Measurements from ENCODE around the gene MRPL45.

MRPL45 gene

DNA sequence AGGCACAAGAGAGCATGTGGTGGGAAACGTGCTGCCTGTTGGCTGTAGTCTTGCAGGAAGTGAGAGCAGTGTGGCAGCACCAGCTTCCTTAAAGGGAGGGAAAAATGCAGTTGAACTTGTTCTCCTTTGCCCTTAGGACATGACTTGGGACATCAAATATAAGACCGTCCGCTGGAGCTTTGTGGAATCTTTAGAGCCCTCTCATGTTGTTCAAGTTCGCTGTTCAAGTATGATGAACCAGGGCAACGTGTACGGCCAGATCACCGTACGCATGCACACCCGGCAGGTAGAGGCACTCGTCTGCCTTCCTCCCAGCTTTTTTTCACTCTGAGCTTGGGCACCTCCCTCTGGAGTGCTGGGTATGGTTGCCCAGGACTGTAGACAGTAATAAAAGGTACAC is 23.5 kb downstream of the MRPL45 start:
- Histone ChIP-seq H3K9ac (no peak overlapping the region), H3K36me3 (ENCODE audit: control insufficient read depth, insufficient read depth, low read length) (no peaks in the 10 kb centered on the region), H2AFZ (no peak overlapping the region), H3K27ac (no peak overlapping the region), H3K79me2 (no peaks in the 10 kb centered on the region), H3K4me3 (ENCODE audit: low read depth, low read length) (no peak overlapping the region), H3K27me3 (ENCODE audit: control insufficient read depth, insufficient read depth, low read length) (no peaks in the 10 kb centered on the region), H3K4me2 (ENCODE audit: low read length) (no peak overlapping the region), H3K9me3 (ENCODE audit: control insufficient read depth, low read length) (no peaks in the 10 kb centered on the region), H3K4me1 (peaks cover 20% of the 10 kb centered on the region)
- TF ChIP-seq, protein P1, sequence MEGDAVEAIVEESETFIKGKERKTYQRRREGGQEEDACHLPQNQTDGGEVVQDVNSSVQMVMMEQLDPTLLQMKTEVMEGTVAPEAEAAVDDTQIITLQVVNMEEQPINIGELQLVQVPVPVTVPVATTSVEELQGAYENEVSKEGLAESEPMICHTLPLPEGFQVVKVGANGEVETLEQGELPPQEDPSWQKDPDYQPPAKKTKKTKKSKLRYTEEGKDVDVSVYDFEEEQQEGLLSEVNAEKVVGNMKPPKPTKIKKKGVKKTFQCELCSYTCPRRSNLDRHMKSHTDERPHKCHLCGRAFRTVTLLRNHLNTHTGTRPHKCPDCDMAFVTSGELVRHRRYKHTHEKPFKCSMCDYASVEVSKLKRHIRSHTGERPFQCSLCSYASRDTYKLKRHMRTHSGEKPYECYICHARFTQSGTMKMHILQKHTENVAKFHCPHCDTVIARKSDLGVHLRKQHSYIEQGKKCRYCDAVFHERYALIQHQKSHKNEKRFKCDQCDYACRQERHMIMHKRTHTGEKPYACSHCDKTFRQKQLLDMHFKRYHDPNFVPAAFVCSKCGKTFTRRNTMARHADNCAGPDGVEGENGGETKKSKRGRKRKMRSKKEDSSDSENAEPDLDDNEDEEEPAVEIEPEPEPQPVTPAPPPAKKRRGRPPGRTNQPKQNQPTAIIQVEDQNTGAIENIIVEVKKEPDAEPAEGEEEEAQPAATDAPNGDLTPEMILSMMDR (IDR thresholded peaks at IDR 0.05): no peak

DNA sequence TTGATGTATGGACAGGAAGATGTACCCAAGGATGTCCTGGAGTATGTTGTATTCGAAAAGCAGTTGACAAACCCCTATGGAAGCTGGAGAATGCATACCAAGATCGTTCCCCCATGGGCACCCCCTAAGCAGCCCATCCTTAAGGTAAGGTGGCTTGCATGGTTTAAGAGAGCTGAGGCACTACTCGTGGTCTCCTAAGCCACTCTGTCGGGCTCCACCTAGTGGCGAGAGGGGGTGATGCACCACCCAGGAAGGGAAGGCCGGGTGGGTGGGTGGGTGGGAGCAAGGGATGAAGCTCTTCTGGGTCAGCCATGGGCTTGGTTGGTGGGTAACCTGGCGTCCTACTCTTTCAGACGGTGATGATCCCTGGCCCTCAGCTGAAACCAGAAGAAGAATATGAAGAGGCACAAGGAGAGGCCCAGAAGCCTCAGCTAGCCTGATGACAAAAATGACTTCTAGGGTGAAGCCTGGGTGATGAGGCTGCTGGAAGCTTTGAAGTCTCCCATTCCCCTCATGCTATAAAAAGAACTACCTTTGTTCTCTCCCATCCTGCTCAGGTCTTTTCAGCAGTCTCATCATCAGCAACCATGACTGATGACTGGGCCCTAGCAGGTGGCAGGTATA is 25.3 kb downstream of the MRPL45 start:
- no peaks in the 10 kb centered on the region for H3K79me2 ChIP-seq
- no peak overlapping the region for H2AFZ ChIP-seq
- peak overlapping the region; percentile 97 for H3K27ac ChIP-seq
- no peaks in the 10 kb centered on the region for H3K27me3 ChIP-seq (ENCODE audit: control insufficient read depth, insufficient read depth, low read length)
- no peak overlapping the region for H3K4me3 ChIP-seq (ENCODE audit: low read depth, low read length)
- no peaks in the 10 kb centered on the region for H3K36me3 ChIP-seq (ENCODE audit: control insufficient read depth, insufficient read depth, low read length)
- TF ChIP-seq, protein P1 (IDR thresholded peaks at IDR 0.05): peak; percentile 32
- no peak overlapping the region for H3K9ac ChIP-seq
- H3K9me3 ChIP-seq (ENCODE audit: control insufficient read depth, low read length): no peaks in the 10 kb centered on the region
- H3K4me2 ChIP-seq (ENCODE audit: low read length): no peak overlapping the region
- peaks cover 35% of the 10 kb centered on the region for H3K4me1 ChIP-seq

DNA sequence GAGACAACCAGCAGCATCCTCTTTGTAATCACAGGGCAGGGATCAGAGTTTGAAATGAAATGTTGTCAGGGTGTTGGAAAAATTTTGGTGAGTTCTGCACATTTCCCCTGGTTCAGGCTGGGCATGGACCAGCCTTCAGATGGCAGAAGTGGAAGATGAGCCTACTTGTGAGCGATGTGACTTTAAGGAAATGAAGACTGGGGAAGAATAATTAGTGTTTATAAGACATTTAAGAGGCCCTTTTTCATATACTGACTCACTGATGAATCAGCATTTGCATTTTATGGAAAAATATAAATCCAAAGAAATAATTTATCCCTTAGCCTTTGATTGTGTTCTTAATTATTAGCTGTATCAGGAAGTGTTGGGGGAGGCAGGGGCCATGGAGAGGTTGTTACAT is 25.9 kb downstream of the MRPL45 start:
- no peak overlapping the region for H3K4me3 ChIP-seq (ENCODE audit: low read depth, low read length)
- no peak overlapping the region for H3K9ac ChIP-seq
- no peak overlapping the region for H2AFZ ChIP-seq
- H3K27ac ChIP-seq: peak overlapping the region; percentile 97
- H3K79me2 ChIP-seq: no peaks in the 10 kb centered on the region
- no peaks in the 10 kb centered on the region for H3K9me3 ChIP-seq (ENCODE audit: control insufficient read depth, low read length)
- no peaks in the 10 kb centered on the region for H3K36me3 ChIP-seq (ENCODE audit: control insufficient read depth, insufficient read depth, low read length)
- H3K4me1 ChIP-seq: peaks cover 41% of the 10 kb centered on the region
- no peak overlapping the region for H3K4me2 ChIP-seq (ENCODE audit: low read length)
- H3K27me3 ChIP-seq (ENCODE audit: control insufficient read depth, insufficient read depth, low read length): no peaks in the 10 kb centered on the region
- TF ChIP-seq, protein P1 (IDR thresholded peaks at IDR 0.05): no peak

DNA sequence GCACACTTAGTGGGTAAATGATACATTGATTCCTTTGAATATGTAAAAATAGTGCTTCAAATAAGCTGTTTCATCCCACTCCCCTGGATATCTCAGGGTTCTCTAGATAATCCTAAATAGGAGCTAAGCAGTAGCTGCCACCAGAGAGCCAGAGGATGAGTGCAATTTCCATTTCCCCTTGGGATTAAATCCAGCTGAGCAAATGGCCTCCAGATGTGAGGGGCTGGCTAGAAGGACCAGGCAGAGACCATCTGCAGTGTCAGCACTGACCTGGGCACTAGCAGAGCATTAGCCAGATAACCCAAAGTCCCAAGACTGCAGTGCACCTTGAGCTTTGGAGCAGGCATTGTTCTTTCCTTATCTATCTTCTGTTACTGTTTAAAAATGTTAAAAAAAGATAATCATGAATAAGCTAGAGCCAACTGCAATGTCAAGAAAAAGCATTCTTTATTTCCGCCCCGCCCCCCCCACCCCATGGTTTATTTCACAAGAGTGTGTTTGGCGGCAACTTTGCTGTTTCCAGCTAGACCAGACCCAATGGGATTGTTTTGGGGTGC is 27.3 kb downstream of the MRPL45 start:
- H2AFZ ChIP-seq: peak overlapping the region; percentile 72
- peak overlapping the region; percentile 97 for H3K27ac ChIP-seq
- no peak overlapping the region for H3K4me3 ChIP-seq (ENCODE audit: low read depth, low read length)
- no peaks in the 10 kb centered on the region for H3K36me3 ChIP-seq (ENCODE audit: control insufficient read depth, insufficient read depth, low read length)
- H3K27me3 ChIP-seq (ENCODE audit: control insufficient read depth, insufficient read depth, low read length): no peaks in the 10 kb centered on the region
- no peaks in the 10 kb centered on the region for H3K79me2 ChIP-seq
- peaks cover 43% of the 10 kb centered on the region for H3K4me1 ChIP-seq
- H3K9ac ChIP-seq: no peak overlapping the region
- no peak overlapping the region for H3K4me2 ChIP-seq (ENCODE audit: low read length)
- TF ChIP-seq, protein P1 (IDR thresholded peaks at IDR 0.05): no peak
- no peaks in the 10 kb centered on the region for H3K9me3 ChIP-seq (ENCODE audit: control insufficient read depth, low read length)

DNA sequence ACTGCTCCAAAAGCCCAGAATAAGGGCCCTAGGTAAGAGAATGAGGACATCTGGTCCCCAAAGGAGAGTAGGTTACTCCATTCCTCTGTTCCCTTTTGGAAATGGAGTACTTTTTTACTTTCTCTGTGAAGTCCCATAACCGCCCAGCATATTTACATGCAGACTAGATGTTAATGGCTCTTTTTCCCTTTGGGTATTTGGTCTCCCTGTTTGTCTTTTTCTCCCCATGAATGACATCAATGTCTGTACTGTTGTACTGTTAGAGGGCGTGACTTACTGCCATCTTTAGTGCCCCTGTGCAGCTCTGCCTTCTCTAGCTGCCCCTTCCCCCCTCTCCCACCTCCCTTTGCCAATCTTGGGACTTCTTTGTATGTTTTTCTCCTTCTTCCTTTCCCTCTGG is 27.8 kb downstream of the MRPL45 start:
- TF ChIP-seq, protein P1 (IDR thresholded peaks at IDR 0.05): no peak
- Histone ChIP-seq H3K4me3 (ENCODE audit: low read depth, low read length) (no peak overlapping the region), H3K4me1 (peaks cover 47% of the 10 kb centered on the region), H2AFZ (peak overlapping the region; percentile 72), H3K36me3 (ENCODE audit: control insufficient read depth, insufficient read depth, low read length) (no peaks in the 10 kb centered on the region), H3K79me2 (no peaks in the 10 kb centered on the region), H3K9ac (no peak overlapping the region), H3K27ac (peak overlapping the region; percentile 97), H3K4me2 (ENCODE audit: low read length) (peak overlapping the region; percentile 34), H3K27me3 (ENCODE audit: control insufficient read depth, insufficient read depth, low read length) (no peaks in the 10 kb centered on the region), H3K9me3 (ENCODE audit: control insufficient read depth, low read length) (no peaks in the 10 kb centered on the region)

Measured in parathyroid adenoma (tissue), 2 donors.